H54 (cell line): ENCODE data around the gene WDR74.
A peak's percentile ranks its signal among the peaks of the same experiment; 100 is the strongest.
"Not testable (repeated sequence)": the region's sequence is repeated elsewhere in the genome, so short reads cannot be mapped to it uniquely, and the experiment has no call there.

Experiments used
- DNase-seq: peaks from one replicate; pipeline ENCODE4 v3.0.0; 2011; ENCODE audit warnings: low spot score, mixed read lengths; ENCODE audit not compliant: insufficient read length
- FAIRE-seq: peaks from 3 replicates; lab custom pipeline; 2011; peaks lifted over from hg19 to GRCh38; lab: Jason Lieb, UNC
- POLR2A ChIP-seq: IDR thresholded peaks from 2 replicates; pipeline ENCODE4 v1.6.1; 2011; ENCODE audit warnings: low read depth, mild to moderate bottlenecking, low read length

Gene WDR74

DNA sequence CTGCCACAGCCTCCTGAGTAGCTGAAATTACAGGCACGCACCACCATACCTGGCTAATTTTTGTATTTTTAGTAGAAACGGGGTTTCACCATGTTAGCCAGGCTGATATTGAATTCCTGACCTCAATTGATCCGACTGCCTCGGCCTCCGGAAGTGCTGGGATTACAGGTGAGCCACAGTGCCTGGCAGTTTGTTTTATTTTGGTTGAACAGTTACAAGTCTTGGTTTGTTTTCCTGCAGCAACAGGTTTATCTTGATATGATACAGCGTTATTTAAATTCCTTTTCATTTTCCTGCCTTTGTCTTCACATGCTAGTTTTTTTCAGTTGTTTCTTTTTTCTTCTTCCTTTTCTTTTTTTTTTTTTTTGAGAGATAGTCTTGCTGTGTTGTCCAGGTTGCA, 37.3 kb upstream of the WDR74 start:
- no peak for TF ChIP-seq POLR2A
- DNase-seq (no peak), FAIRE-seq (no peak)

- no peak for FAIRE-seq
- TF ChIP-seq POLR2A: no peak
- no peak for DNase-seq
These were observed 36.5 kb upstream of the WDR74 start for GRCh38 chr11:62875698-62876478.

DNA sequence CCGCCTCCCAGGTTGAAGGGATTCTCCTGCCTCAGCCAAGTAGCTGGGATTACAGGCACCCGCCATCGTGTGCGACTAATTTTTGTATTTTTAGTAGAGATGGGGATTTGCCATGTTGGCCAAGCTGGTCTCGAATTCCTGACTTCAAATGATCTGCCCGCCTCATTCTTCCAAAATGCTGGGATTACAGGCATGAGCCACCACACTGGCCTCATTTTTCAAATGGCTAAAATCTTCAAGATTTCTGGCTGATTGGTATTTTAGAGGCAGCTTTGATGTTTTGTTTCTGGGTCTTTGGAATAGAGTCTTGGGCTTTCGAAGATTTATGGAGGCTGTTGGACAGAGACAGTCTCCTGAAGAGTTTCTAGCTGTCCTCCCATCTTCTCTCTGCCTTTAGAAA, 35.5 kb upstream of the WDR74 start:
- FAIRE-seq: no peak
- TF ChIP-seq POLR2A: no peak
- no peak for DNase-seq

DNA sequence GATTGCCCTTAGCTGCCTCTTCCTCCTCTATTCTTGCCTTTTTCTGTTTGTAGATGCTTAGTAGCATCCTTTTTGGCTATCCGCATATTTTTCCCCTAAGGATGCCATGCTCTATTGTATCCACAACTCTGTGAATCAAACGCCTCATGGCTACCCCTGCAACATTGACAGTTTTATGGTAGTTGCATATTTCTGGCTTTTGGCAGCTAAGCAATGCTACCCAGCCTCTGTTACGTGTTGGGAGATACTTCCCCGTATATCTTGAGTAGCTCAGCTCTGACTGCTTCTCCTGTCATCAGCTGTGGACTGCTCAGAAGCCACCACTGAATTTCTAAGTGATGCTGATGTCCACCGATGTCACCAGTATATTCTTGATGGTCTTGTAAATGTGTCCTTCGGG, 26.2 kb upstream of the WDR74 start:
- DNase-seq (no peak), FAIRE-seq (no peak)
- no peak for TF ChIP-seq POLR2A

DNA sequence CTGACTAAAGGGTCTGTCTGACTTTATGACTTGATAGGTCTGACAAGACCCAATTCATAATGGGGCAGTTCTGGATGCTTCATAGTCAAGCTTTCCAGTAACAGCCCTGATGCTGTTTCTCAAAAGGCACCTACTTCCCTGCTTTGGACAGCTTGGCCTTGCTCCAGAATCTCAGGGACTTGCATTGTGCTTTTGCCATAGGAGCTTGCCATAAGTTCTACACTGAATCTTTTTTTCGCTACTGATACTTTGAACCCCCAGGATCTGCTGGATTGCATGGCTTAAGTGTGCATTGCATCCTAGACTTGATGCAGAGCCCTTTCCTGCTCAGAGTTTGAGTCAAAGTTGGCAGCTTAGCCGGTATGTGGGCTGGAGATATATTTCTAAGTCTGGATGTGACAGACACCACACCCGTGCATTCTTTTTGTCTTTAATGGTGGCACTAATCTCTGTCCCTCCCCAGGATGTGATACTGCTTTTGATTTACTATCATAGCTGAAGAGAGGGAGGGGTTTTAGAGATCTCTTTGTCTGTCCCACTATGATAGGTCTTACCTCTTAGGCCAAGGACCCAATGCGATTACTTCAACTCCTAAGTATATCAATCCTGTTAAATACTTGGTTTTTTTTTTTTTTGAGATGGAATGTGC, 24.4 kb upstream of the WDR74 start:
- no peak for TF ChIP-seq POLR2A
- DNase-seq (no peak), FAIRE-seq (no peak)

- DNase-seq, FAIRE-seq: not testable (repeated sequence)
These were observed 22.3 kb upstream of the WDR74 start for GRCh38 chr11:62861564-62862192.

GRCh38 chr11:62860835-62861563, 21.6 kb upstream of the WDR74 start:
- TF ChIP-seq POLR2A: no peak
- DNase-seq (no peak), FAIRE-seq (no peak)

DNA sequence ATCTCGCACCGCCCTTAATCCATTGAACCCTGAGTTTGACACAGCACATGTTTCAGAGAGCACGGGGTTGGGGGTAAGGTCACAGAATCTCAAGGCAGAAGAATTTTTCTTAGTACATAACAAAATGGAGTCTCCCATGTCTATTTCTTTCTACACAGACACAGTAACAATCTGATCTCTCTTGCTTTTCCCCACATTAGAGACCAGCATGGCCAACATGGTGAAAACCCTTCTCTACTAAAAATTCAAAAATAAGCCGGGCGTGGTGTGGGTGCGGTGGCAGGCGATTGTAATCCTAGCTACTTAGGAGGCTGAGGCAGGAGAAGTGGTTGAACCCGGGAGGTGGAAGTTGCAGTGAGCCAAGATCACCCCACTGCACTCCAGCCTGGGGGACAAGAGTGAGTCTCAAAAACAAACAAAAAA, 19.9 kb upstream of the WDR74 start:
- FAIRE-seq, DNase-seq: not testable (repeated sequence)

GRCh38 chr11:62858201-62858600, 18.8 kb upstream of the WDR74 start:
- DNase-seq: no peak
- FAIRE-seq: no peak
- TF ChIP-seq POLR2A: no peak

DNA sequence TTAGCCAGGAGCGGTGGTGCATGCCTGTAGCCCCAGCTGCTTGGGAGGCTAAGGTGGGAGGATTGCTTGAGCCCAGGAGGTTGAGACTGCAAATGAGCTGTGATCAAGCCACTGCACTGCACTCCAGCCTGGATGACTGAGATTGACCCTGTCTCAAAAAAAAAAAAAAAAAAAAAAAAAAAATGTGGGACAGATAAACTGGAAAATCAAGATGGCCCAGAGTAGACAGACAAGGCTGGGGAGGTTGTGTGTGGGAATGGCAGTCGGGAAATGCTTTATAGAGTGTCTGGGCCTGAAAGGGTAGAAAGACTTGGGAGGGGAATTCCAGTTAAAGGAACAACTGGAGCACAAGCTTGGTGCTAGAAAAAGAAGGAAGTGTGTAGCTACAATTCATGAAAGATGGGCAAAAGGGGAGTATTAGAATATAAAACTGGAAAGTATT, 18.2 kb upstream of the WDR74 start:
- no peak for TF ChIP-seq POLR2A
- FAIRE-seq (no peak), DNase-seq (no peak)

GRCh38 chr11:62856333-62856895, 17.0 kb upstream of the WDR74 start:
- FAIRE-seq (no peak), DNase-seq (no peak)
- TF ChIP-seq POLR2A: no peak

GRCh38 chr11:62855571-62856332, 16.4 kb upstream of the WDR74 start:
- DNase-seq: peak; percentile 89
- FAIRE-seq: no peak
- peak; percentile 75 for TF ChIP-seq POLR2A
